H9 (cell line): ENCODE results near the gene IWS1. TPM values are rescaled to one million over a fixed set of nuclear protein-coding genes. Genes with fewer than 3 reads are reported as not detected.

ENCODE experiments used
- DNase-seq: peaks from one replicate; pipeline ENCODE4 v3.0.0-alpha.2; 2017
- H2AFZ ChIP-seq: one replicate; pipeline ENCODE4 v1.6.1; 2013; ENCODE audit warnings: mild to moderate bottlenecking, low read length, control low read depth, moderate library complexity
- H2AK5ac ChIP-seq: 2 replicates; pipeline ENCODE4 v1.6.1; 2013; ENCODE audit warnings: low read length, control low read depth, mixed read lengths; ENCODE audit not compliant: insufficient read length
- H2BK120ac ChIP-seq: one replicate; pipeline ENCODE4 v1.6.1; 2013; ENCODE audit warnings: low read depth, mild to moderate bottlenecking, low read length, control low read depth, inconsistent platforms; ENCODE audit not compliant: poor library complexity, severe bottlenecking
- H2BK12ac ChIP-seq: 2 replicates; pipeline ENCODE4 v1.6.1; 2013; ENCODE audit warnings: low read length, control low read depth, mixed read lengths, low read depth; ENCODE audit not compliant: insufficient read length
- H2BK15ac ChIP-seq: 2 replicates; pipeline ENCODE4 v1.6.1; 2013; ENCODE audit warnings: low read depth, low read length, control low read depth
- H2BK20ac ChIP-seq: one replicate; pipeline ENCODE4 v1.6.1; 2013; ENCODE audit warnings: low read depth, mild to moderate bottlenecking, low read length, control low read depth, inconsistent platforms; ENCODE audit not compliant: poor library complexity, severe bottlenecking
- H2BK5ac ChIP-seq: 2 replicates; pipeline ENCODE4 v1.6.1; 2013; ENCODE audit warnings: low read length, control low read depth, mixed read lengths; ENCODE audit not compliant: insufficient read length
- H3K14ac ChIP-seq: 2 replicates; pipeline ENCODE4 v1.6.1; 2013; ENCODE audit warnings: low read length, control low read depth; ENCODE audit not compliant: insufficient read depth
- H3K18ac ChIP-seq: 2 replicates; pipeline ENCODE4 v1.6.1; 2013; ENCODE audit warnings: low read depth, mild to moderate bottlenecking, mixed read lengths, low read length, control low read depth; ENCODE audit not compliant: insufficient read length
- H3K23ac ChIP-seq: 2 replicates; pipeline ENCODE4 v1.6.1; 2013; ENCODE audit warnings: low read length, control low read depth, mixed read lengths, low read depth; ENCODE audit not compliant: insufficient read length
- H3K23me2 ChIP-seq: 2 replicates; pipeline ENCODE4 v1.6.1; 2013; ENCODE audit warnings: low read depth, mild to moderate bottlenecking, mixed read lengths, low read length, control low read depth; ENCODE audit not compliant: insufficient read length, poor library complexity, severe bottlenecking
- H3K27ac ChIP-seq: 2 replicates; pipeline ENCODE4 v1.5.1; 2013; ENCODE audit warnings: low read length, control low read depth, mixed read lengths, low read depth; ENCODE audit not compliant: insufficient read length
- H3K27me3 ChIP-seq: 2 replicates; pipeline ENCODE4 v1.6.1; 2013; ENCODE audit warnings: low read length, control low read depth, inconsistent platforms; ENCODE audit not compliant: insufficient read depth
- H3K4ac ChIP-seq: 2 replicates; pipeline ENCODE4 v1.6.1; 2013; ENCODE audit warnings: low read depth, mild to moderate bottlenecking, control low read depth, inconsistent platforms, low read length, moderate library complexity
- H3K4me1 ChIP-seq: 2 replicates; pipeline ENCODE4 v1.6.1; 2013; ENCODE audit warnings: low read length, control low read depth, inconsistent platforms; ENCODE audit not compliant: insufficient read depth
- H3K4me2 ChIP-seq: 2 replicates; pipeline ENCODE4 v1.6.1; 2013; ENCODE audit warnings: low read length, control low read depth, mixed read lengths; ENCODE audit not compliant: insufficient read length, insufficient read depth
- H3K56ac ChIP-seq: 2 replicates; pipeline ENCODE4 v1.6.1; 2013; ENCODE audit warnings: low read depth, mild to moderate bottlenecking, mixed read lengths, low read length, control low read depth; ENCODE audit not compliant: insufficient read length
- H3K79me1 ChIP-seq: 2 replicates; pipeline ENCODE4 v1.6.1; 2013; ENCODE audit warnings: low read depth, mild to moderate bottlenecking, moderate library complexity, low read length, control low read depth, inconsistent platforms; ENCODE audit not compliant: insufficient read depth, poor library complexity, severe bottlenecking
- H3K79me2 ChIP-seq: 2 replicates; pipeline ENCODE4 v1.6.1; 2013; ENCODE audit warnings: low read length, control low read depth, inconsistent platforms; ENCODE audit not compliant: insufficient read depth
- H3K9ac ChIP-seq: 2 replicates; pipeline ENCODE4 v1.6.1; 2013; ENCODE audit warnings: low read length, control low read depth, mixed read lengths; ENCODE audit not compliant: insufficient read length; ENCODE audit errors: extremely low read depth
- H3K9me3 ChIP-seq: one replicate; pipeline ENCODE4 v1.6.1; 2013; ENCODE audit warnings: low read depth, low read length, inconsistent platforms; ENCODE audit not compliant: control insufficient read depth
- H3T11ph ChIP-seq: one replicate; pipeline ENCODE4 v1.6.1; 2013; ENCODE audit warnings: mild to moderate bottlenecking, low read length, control low read depth, inconsistent platforms
- H4K20me1 ChIP-seq: one replicate; pipeline ENCODE4 v1.6.1; 2013; ENCODE audit not compliant: control insufficient read depth, insufficient read length, insufficient read depth
- H4K5ac ChIP-seq: 2 replicates; pipeline ENCODE4 v1.6.1; 2013; ENCODE audit warnings: low read depth, mild to moderate bottlenecking, mixed read lengths, low read length, control low read depth; ENCODE audit not compliant: insufficient read length
- H4K8ac ChIP-seq: replicated peaks from 2 replicates; pipeline ENCODE4 v1.6.1; 2013; ENCODE audit warnings: low read length, control low read depth, mixed read lengths, low read depth; ENCODE audit not compliant: insufficient read length
- H4K91ac ChIP-seq: 2 replicates; pipeline ENCODE4 v1.6.1; 2013; ENCODE audit warnings: low read depth, mild to moderate bottlenecking, moderate library complexity, mixed read lengths, low read length, control low read depth; ENCODE audit not compliant: insufficient read length
- H3K27ac Mint-ChIP-seq, 3 experiments: 2 replicates in 2 of 3; 3 replicates in 1 of 3; pipeline ENCODE4 v1.8.0; 2020 to 2021; ENCODE audit warnings: mixed read lengths in 3 of 3, mild to moderate bottlenecking in 1 of 3, moderate library complexity in 1 of 3
- H3K27me3 Mint-ChIP-seq: 2 replicates; pipeline ENCODE4 v1.8.0; 2021; ENCODE audit warnings: low read depth, mild to moderate bottlenecking, moderate library complexity, mixed read lengths
- H3K36me3 Mint-ChIP-seq, 3 experiments: 2 replicates in 2 of 3; 3 replicates in 1 of 3; pipeline ENCODE4 v1.8.0; 2020 to 2021; ENCODE audit warnings: low read depth in 3 of 3, mixed read lengths in 3 of 3; ENCODE audit not compliant: insufficient read depth in 1 of 3
- H3K4me1 Mint-ChIP-seq, 2 experiments: 2 replicates each; pipeline ENCODE4 v1.8.0; 2020; ENCODE audit warnings: mixed read lengths in 2 of 2
- H3K4me3 Mint-ChIP-seq, 2 experiments: 2 replicates in 1 of 2; 3 replicates in 1 of 2; pipeline ENCODE4 v1.8.0; 2020 to 2021; ENCODE audit warnings: mild to moderate bottlenecking in 2 of 2, mixed read lengths in 2 of 2, moderate library complexity in 1 of 2
- H3K9me3 Mint-ChIP-seq, 2 experiments: 2 replicates in 1 of 2; 3 replicates in 1 of 2; pipeline ENCODE4 v1.8.0; 2020; ENCODE audit warnings: mild to moderate bottlenecking in 2 of 2, mixed read lengths in 2 of 2, moderate library complexity in 1 of 2
- CTCF ChIP-seq: fragments of 200-600 bp; sonication (generic); conservative IDR thresholded peaks from 3 replicates; pipeline ENCODE4 v1.8.0; 2021; ENCODE audit warnings: antibody characterized with exemption, mild to moderate bottlenecking
- WGBS: extraction: QIAGEN DNeasy Blood & Tissue Kit; methylation state at CpG from one replicate; pipeline ENCODE4 v1.1.7; 2013; ENCODE audit warnings: missing lambda C conversion rate, low lambda C conversion rate, mixed read lengths; ENCODE audit not compliant: insufficient read length; ENCODE audit errors: extremely low coverage; 5-methylcytosine and 5-hydroxymethylcytosine counted together
- total RNA-seq: library from RNA; stranded (reverse); gene quantifications from 2 replicates; pipeline ENCODE4 v1.2.1, GENCODE V29; 2021

Gene IWS1
- total RNA-seq, 1 experiment from 2014 or later: 66.2 TPM

- no peak overlapping the region for H2BK12ac ChIP-seq
- no peak overlapping the region for H3K4me3 Mint-ChIP-seq
Observed at GRCh38 chr2:127566576-127566975, 40.3 kb upstream of the IWS1 start.

More at GRCh38 chr2:127566576-127566975, 40.3 kb upstream of the IWS1 start:
- no CpG with 5 or more reads among the region's 10 CpGs for WGBS
- Histone ChIP-seq H3K14ac (no peak overlapping the region), H3K23me2 (no peaks in the 10 kb centered on the region), H2AFZ (no peak overlapping the region), H3K9ac (no peak overlapping the region), H4K91ac (no peak overlapping the region), H3K9me3 (no peaks in the 10 kb centered on the region), H3K4me1 (no peaks in the 10 kb centered on the region), H2BK15ac (no peak overlapping the region), H3K79me2 (no peaks in the 10 kb centered on the region), H4K5ac (no peak overlapping the region), H3K79me1 (no peaks in the 10 kb centered on the region), H3K27me3 (no peaks in the 10 kb centered on the region), H3K23ac (no peak overlapping the region), H3K18ac (no peak overlapping the region), H2BK5ac (no peak overlapping the region), H2BK120ac (no peak overlapping the region), H2AK5ac (no peak overlapping the region), H3K4ac (no peak overlapping the region), H4K8ac (no peak overlapping the region), H3T11ph (no peak overlapping the region), H4K20me1 (no peaks in the 10 kb centered on the region), H3K56ac (no peak overlapping the region), H2BK20ac (no peak overlapping the region), H3K27ac (no peak overlapping the region), H3K4me2 (no peak overlapping the region)
- DNase-seq: peak; percentile 40
- peak; percentile 28; the same call in 2 of the 3 replicates for TF ChIP-seq CTCF
- Mint-ChIP-seq H3K27me3 (peaks cover 4% of the 10 kb centered on the region), H3K9me3 (no peaks in the 10 kb centered on the region; a peak in 1 of 5 replicates), H3K4me1 (peaks cover 15% of the 10 kb centered on the region in 2 experiments), H3K27ac (no peak overlapping the region), H3K36me3 (no peaks in the 10 kb centered on the region)
